Suppressor macrophage treated with lipopolysaccharide for 1 hour (primary cell): ENCODE results near the gene CCNI2.

Experiments
- DNase-seq, 3 donors: peaks; one replicate each; pipeline ENCODE4 v3.0.0-alpha.2; 2020 to 2022

The CCNI2 gene, protein sequence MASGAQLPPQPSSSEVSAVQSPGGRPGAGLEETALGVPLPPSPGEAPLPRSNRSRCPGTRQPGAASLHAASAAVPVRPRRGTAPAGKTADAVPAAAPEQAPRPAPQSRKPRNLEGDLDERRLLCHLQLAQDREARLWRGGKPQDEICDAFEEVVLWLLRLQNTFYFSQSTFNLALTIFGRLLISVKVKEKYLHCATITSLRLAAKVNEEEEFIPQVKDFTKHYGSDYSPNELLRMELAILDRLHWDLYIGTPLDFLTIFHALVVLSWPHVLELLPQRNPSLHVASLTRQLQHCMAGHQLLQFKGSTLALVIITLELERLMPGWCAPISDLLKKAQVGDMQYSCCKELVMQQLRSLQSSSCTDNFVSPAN

DNA sequence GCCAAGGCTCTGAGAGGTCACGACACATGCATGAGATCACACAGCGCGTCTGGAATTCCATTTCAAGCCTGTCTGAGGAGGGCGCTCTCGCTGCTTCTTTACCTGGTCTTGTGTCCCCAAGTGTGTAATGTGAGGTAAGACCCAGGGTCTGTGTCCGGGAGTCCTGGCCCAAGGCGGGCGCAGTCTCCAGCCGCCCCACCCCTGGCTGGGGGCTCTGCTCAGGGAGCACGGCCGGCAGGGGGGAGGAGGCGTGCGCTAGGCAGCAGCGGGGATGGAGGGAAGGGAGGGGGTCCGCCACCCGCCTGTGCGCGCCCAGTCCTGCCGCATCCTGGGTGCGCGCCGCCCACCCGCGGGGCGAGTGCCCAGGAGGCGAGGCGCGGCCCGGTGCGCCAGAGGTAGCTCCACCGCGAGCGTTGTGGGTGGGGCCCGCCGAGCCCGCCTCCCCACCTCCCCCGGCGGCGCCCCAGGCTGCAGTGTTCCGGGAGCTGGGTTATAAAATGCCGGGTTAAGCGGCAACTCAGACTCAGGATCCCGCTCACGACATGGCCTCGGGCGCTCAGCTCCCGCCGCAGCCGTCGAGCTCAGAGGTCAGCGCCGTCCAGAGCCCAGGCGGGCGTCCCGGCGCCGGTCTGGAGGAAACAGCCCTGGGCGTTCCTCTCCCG is at the start of gene CCNI2:
Gene CCNI2 (plus strand): TSS at position 473 of the 662 bp plus-strand sequence. CDS start 70 bp downstream, at position 543.
- peak in 2 of 3 donors; percentile 18 to 25 for DNase-seq

DNA sequence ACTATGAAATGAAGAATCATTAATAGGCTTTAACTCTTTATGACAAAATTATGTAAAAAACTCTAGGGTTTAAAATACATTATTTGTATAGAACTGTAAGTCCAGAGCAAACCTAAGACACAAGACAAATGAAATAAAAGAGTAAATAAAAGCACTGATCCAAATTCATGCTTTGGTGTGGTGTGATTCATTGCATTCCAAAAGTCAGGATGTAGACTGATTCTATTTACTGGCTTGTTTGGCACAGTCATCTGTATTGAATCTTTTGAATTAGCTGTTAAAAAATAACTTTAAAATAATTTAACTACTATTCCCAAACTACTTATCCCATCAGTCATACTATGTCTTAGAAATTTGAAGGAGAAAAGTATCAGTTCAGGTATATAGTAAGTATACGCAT is 42.4 kb upstream of the CCNI2 start:
- DNase-seq = no peak

DNA sequence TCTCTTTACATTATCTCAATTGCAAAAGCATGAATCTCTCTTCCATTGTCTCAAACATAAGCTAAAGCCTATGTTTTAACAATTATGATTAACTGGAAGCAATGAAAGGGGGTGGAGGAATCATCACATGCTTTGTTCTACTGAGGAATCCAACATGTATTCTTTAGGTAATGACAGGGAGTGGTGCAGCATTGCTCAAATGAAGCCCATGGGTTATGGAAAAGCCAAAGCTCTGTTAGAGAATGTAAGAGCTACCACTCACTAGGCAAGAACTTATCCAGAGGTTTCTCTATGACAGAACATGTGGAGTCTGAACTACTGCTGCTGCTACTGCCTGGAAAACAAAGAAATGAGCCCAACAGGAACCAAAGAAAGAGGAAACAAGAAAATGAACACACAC is 38.6 kb upstream of the CCNI2 start:
- peak in 2 of 3 donors; percentile 4 for DNase-seq

DNA sequence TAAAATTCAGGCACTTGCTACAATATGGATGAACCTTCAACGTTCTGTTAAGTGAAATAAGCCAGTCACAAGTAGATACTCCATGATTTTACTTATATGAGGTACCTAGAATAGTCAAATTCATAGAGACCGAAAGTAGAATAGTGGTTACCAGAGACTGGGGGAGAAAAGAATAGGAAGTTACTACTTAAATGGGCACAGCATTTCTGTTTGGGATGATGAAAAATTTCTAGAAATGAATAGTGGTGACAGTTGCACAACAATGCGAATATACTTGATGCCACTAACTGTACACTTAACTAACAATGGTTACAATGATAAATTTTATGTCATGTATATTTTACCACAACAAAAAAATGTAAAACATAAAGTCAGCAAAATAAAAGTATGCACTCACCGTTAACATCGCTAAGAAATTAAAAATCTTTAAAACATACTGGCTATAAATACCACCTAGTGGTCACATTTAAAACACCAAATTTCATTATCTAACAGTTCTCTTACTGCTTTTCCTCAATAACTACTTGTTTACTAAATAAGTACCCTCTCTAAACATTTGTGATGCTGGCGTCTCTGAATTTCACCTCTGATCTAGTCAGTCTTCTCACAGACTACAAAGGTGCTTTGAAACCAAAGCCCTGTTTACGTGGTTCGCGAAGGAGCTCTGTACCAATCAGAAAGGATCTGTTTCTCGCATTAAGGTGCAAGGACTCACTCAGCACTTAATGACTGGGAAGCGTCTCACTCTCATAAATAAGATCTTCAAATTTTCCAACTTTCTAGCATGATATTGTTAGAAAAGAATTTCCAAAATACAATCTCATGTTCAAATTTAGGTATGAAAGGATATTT is 32.5 kb upstream of the CCNI2 start:
- DNase-seq = peak in 2 of 3 donors; percentile 38

DNA sequence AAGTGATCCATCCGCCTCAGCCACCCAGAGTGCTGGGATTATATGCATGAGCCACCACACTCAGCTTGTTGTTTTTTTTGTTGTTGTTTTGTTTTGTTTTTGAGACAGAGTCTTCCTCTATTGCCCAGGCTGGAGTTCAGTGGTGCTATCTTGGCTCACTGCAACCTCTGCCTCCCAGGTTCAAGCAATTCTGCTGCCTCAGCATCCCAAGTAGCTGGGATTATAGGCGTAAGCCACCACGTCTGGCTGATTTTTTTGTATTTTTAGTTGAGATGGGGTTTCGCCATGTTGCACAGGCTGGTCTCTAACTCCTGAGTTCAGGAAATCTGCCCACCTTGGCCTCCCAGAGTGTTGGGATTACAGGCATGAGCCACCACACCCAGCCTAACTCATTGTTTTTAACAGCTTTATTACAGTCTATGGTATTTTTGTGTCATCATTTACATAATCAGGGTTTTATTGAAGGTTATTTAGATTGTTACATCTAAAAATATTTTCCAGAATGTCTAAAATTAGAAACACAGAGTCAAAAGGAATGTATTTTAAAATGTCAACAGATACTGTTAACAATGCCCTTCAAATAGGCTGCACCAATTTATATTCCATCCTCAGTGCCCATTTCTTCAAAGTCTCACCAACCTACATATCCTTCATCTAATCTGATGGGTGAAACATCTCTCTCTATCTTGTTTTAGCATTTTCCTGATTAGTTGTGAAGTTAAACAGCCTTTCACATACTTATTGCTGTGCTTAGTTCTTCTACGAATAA is 28.5 kb upstream of the CCNI2 start:
- DNase-seq = no peak

DNA sequence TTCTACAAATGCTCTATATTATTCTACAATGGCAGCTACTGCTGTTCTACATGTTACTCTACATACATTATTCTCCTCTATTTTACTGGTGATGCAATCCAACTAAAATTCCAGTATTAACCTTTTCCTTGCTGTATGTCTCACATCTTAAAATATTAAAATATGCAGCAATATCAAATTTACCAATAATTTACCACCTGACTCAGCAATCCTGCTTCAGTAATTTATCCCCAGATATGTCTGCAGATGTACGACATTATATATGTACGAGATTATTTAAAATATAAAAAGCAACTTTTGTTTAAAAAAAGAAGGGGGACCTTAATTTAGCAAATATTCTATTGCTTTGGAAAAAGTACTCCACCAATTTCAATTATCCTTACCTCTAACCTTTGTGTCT is 21.5 kb upstream of the CCNI2 start:
- no peak for DNase-seq

DNA sequence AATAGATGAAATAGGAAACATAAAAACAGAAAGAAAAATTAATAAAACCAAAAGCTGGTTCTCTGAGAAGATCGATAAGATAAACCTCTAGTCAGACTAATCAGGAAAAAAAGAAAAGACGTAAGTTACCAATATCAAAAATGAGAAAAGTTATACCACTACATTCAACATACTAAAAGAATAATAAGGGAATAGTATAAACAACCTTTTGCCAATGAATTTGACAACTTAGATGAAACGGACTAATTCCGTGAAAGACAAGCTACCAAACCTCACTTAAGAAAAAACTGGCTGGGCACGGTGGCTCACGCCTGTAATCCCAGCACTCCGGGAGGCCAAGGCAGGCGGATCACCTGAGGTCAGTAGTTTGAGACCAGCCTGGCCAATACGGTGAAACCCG is 17.3 kb upstream of the CCNI2 start:
- no peak for DNase-seq

DNA sequence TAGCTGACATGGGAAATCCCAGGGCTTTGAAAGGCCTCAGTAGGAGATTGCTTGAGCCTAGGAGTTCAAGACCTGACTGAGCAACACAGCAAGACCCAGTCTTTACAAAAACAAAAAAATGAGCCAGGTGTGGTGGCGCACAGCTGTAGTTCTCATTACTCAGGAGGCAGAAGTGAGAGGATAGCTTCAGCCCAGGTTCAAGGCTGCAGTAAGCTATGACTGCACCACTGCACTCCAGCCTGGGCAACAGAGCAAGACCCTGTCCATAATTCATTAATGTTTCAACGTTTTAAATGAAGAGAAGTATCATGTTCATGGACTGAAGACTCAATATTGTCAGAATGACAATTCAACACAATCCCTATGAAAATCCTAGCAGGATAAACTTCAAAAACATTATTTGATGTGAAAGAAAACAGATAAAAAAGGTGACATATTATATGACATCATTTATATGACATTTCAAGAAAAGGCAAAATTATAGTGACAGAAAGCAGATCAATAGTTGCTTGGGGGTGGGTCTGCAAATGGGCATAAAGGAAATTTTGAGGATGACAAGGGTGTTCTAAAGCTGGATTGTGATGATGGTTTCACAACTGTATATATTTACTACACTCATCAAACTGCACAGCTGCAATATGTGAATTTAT is 13.6 kb upstream of the CCNI2 start:
- DNase-seq = no peak

DNA sequence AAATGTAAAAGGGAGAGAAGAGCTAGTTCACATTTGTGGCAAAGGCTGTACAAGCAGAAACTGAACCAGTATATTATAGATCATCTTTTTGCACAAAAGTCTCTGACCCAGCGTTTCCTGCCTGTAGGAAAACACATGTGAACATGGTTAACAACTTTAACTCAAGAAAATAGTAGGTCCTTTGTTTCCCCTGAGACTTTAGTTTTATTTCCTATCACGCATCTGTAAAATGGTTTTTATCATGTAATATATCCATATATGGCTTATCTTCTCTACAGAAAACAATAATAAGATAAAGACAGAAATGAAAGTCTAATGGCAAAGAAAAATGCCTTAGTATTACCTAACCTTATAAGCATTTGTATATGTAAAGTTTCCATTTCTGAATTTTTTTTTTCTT is 12.5 kb upstream of the CCNI2 start:
- DNase-seq = no peak

DNA sequence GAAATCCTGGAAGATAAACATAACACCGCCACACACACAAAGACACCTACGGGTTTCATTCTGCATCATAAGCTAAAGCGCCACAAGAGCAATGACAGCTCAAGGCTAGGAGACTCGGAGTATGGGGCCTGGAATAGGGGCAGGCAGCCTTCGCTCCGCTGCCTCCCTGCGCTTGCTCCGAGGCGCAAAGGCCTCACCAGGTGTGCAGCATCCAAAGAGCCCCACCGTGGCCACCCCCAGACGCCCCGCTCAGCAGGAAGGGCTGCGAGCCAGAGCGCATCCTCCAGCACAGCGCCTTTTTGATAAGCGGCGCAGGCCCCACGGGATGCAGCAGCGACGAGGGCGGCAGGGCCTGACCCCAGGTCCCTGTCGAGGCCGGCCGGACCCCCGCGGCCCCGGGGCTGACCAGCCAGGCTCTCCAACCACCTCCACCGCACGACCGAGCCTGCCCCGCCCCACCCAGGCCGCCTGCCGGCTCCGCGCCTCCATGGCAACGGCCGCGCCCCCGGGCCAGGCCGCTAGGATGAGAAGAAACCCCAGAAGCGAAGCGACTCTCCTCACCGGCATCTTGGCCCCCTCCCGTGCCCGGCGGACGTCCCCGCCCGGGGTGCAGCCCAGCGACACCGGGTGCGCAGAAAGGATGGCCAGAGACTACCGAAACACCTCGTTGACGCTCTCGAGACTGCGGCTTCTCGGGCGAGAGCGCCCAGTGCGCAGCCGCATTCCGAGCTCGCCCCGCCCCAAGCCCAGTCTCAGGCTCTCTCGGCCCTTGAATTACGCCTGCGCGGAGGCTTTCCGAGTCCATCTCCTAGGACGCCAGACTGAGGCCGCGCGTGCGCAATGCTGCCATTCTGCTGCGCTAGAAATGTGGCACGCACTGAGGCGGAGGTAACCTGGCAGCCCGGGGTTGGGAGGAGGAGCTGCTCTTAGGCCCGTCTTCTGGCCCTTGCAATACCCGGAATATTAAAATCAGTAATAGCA is 10.1 kb upstream of the CCNI2 start, which contains the start of gene KIF3A:
Gene KIF3A (minus strand): TSS at position 694 of the 981 bp plus-strand sequence. CDS start 127 bp downstream, at position 567.
- peak; percentile 99 for DNase-seq

DNA sequence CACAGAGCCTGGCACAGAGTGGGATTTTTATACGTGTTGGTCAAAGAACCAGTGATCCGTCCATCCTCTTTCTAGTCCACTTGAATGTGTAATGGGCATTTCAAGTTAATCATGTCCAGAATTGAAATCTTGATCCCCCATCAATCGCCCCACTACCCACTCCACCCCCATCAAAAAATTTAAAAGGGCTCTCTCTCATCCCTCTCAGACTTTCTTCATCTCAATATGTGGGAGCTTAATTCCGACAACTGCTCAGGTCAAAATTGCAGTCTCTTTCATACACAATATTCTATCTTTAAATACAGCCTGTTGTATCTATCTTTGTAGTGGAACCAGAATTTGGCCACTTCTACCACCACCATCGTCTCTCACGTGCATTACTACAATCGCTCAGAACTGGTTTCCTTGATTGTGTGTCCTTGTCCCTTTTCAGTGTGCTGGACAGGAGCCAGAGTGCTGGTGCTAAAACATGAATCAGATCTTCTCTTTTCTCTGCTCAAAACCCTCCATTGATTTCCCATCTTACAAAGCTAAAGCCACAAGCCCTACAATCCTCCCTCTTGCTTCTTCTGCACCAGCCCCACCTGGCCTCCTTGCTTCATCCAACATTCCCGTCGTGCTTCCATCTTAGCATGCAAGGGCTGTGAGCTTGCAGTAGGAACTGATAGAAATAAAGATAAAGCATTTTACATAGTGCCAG is 9.1 kb upstream of the CCNI2 start:
- no peak for DNase-seq

DNA sequence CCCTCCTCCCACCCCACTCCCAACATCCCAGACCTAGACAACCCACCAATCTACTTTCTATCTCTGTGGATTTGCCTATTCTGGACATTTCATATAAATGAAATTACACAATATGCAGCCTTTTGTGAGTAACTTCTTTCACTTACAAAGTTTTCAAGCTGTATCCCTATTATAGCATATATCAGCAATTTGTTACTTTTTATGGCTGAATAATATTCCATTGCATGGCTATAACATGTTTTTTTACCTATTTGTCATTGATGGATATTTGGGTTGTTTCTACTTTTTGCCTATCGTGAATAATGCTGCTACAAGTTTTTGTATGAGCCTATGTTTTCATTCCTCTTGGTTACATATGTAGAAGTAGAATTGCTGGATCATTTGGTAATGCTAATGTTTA is 8.0 kb upstream of the CCNI2 start:
- no peak for DNase-seq

DNA sequence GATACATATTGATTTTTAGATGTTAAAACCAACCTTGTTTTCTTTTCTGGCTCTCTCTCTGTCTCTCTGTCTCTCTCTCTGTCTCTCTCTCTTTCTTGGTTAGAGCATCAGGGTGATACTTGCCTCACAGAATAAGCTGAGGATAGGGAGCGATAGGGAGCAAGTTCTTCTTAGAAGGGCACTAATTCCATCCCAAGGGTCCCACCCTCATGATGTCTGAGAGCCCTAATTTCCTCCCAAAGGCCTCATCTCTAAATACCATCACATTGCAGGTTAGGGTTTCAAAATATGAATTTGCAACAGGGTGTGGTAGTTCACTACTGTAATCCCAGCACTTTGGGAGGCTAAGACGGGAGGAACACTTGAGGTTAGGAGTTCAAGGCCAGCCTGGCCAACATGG is 5.1 kb upstream of the CCNI2 start:
- DNase-seq = no peak

DNA sequence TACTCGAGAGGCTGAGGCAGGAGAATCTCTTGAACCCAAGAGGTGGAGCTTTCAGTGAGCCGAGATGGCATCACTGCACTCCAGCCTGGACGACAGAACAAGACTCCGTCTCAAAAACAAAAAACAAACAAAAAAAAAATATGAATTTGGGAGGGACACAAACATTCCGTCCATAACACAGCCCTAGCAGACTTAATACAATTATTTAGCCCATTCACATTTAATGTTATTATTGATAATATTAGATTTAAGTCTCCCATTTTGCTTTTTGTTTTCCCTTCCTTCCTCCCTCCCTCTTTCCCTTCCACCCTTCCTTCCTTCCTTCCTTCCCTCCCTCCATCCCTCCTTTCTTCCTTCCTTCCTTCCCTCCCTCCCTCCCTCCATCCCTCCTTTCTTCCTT is 4.6 kb upstream of the CCNI2 start:
- no peak for DNase-seq

DNA sequence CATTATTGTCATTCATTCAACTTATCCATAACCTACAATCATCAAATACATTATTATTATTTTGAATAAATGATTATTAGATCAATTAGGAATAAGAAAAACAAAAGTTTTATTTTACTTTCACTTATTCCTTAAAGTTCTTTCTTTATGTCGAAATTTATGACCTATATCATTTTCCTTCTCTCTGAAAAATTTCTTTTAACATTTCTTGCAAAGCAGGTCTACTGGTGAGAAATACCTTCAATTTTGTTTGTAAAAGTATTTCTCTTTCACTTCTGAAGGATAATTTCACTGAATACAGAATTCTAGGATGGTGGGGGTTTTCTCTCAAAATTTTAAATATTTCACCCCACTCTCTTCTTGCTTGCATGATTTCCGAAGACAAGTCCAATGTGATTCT is 2.6 kb upstream of the CCNI2 start:
- DNase-seq = no peak

DNA sequence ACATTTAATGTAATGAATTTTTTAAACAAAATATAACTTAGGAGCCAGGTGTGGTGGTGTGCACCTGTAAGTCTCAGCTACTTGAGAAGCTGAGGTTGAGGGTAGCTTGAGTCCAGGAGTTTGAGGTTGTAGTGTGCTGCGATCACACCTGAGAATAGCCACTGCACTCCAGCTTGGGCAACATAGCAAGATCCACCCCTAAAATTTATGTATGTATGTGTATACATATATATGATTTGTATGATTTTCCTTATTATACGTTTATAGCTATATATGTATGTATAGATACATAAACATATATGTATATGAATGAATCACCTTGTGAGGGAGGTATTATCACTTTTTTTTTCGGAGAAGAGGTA is 653 bp upstream of the CCNI2 start:
- DNase-seq = no peak

DNA sequence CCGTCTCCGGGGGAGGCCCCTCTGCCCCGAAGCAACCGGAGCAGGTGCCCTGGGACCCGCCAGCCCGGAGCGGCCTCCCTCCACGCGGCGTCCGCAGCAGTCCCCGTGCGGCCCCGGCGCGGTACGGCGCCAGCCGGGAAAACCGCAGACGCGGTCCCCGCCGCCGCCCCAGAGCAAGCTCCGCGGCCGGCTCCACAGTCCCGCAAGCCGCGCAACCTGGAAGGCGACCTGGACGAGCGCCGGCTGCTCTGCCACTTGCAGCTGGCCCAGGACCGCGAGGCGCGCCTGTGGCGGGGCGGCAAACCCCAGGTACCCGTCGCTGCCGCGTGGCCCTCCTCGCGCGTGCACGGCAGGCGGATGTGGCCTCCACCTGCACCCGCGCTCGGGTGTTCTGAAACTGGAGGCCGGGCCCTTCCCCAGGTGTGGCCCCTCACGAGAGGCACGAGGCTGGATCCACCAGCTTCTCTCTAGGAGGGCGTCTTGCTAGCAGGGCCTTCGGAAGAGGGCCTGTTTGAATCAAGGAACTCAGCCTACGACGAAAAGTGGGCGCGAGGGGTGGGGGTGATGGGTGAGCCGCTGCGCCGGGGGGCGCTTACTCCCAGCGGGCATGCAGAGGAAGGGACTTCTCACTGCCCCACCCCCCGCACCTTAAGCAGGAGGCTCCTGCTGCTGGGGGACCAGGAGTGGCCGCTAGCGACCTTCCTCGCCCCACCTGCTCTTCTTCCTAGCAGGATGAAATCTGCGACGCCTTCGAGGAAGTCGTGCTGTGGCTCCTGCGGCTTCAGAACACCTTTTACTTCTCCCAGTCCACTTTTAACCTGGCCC is 602 bp downstream of the CCNI2 start:
- no peak for DNase-seq

DNA sequence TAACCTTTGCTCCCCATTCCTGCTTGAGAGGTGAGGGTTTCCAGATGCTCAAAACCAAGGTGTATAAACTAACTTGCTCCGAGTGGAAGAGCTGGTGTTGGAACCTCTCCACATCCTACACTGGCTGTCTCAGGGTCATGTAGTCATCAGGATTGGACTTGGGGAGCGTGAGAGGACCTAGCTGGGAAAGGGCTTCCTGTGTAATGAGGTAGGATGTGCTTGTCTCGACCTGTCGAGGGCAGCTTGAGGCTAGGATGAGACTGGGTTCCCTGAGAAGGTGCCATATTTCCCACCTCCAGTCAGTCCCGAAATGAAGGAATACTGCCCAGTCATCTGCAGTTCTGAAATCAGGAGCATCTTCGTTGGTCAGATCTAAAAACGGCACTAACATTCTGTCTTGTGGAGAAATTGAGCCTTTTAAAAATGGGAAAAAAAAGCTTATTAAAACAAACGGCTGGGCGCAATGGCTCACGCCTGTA is 1.3 kb downstream of the CCNI2 start:
- no peak for DNase-seq

DNA sequence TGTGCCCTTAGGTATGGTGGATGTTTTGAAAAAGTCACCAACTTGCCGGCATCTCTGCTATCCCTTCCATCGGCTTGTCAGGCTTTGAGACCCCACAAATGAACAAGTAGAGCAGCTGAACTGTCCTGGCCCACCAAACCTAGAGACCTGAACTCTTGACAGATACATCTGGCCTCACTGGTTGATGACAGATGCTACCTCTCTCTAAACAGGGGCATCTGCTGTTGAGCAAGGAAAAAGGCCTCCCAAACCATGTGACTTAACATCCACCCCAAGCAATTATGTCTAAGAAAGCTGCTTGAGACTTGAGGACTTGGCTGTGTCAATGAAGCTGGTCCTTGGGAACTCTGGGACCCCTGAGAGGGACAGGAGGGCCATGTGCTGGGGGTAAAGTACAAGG is 2.3 kb downstream of the CCNI2 start:
- no peak for DNase-seq
